Pancreas (tissue), 10 donors: ENCODE data around the gene ARSG. TPM values are rescaled to one million over a fixed set of nuclear protein-coding genes. Genes with fewer than 3 reads are reported as not detected.

Source experiments
- ATAC-seq, 4 donors: fragments of 200-7000 bp; cut with Tn5 transposase; one replicate each; pipeline versions ENCODE4 v1.8.0 to v1.9.1; 2020; ENCODE audit warnings: mild to moderate bottlenecking in 4 of 4, moderate library complexity in 4 of 4
- DNase-seq, 6 donors: peaks; one replicate each; pipeline ENCODE4 v3.0.0-alpha.2; 2020
- FAIRE-seq: peaks from 2 replicates; lab custom pipeline; 2012; peaks lifted over from hg19 to GRCh38; lab: Jason Lieb, UNC
- H3K27ac ChIP-seq, 4 donors: fragments of 200-600 bp; sonication (generic); 1 replicate in 3 of 4; 2 replicates in 1 of 4; pipeline versions ENCODE4 v1.5.0 to v1.8.0; 2020
- H3K27me3 ChIP-seq, 4 donors: fragments of 200-600 bp; one replicate each; pipeline ENCODE4 v1.8.0; 2021
- H3K36me3 ChIP-seq, 3 donors: fragments of 200-600 bp; sonication (generic) in 1 of 3; one replicate each; pipeline versions ENCODE4 v1.5.0 to v1.8.0; 2020 to 2021
- H3K4me1 ChIP-seq, 3 donors: fragments of 200-600 bp; one replicate each; pipeline ENCODE4 v1.8.0; 2021
- H3K4me3 ChIP-seq, 4 donors: fragments of 200-600 bp; sonication (generic) in 2 of 4; one replicate each; pipeline versions ENCODE4 v1.5.0 to v1.8.0; 2020 to 2021
- H3K9me3 ChIP-seq, 4 donors: fragments of 200-600 bp; one replicate each; pipeline ENCODE4 v1.8.0; 2021
- CTCF ChIP-seq, 4 donors: fragments of 200-600 bp; sonication (generic) in 3 of 4; IDR thresholded peaks; one replicate each; pipeline versions ENCODE4 v1.5.0 to v1.8.0; 2021; ENCODE audit warnings: antibody characterized with exemption in 4 of 4
- WGBS, 2 donors: extraction: QIAGEN DNeasy Blood & Tissue Kit; methylation state at CpG; one replicate each; pipeline ENCODE4 v1.1.7; 2013; 5-methylcytosine and 5-hydroxymethylcytosine counted together
- intact Hi-C, 3 donors: fragments of 100-400 bp; cut with DNase I; formaldehyde crosslinking; loops; one replicate each; pipeline versions ENCODE4 v1.11.1 to v1.14.2; 2022
- polyA plus RNA-seq, 2 donors: library from polyadenylated mRNA; stranded (reverse); fragments of 200-250 nt; gene quantifications; one replicate each; pipeline ENCODE4 v1.2.3, GENCODE V29; 2013
- total RNA-seq, 6 donors: library from RNA; stranded (reverse); fragmentation: NEBNext Ultra II Directional in 4 of 6; extraction: Animal tissue kit (Norgen Biotek cat#: 25700) in 4 of 6; gene quantifications; one replicate each; pipeline versions ENCODE4 v1.2.1 to v1.2.4, GENCODE V29; 2021 to 2023
- donor health status: healthy with polysubstance abuse.
- donor health status: DM: no; HTN: no; CAD: no; lungs with moderate emphysema.
- donor health status: DM: no; HTN: no; CAD: no.
- donor health status: control.
- donor health status: control.
- donor health status: Bipolar disorder and iron deficiency.
- donor health status: DM: yes; HTN: yes; CAD: no.
- donor health status: DM: no; HTN: no; CAD: no.
- donor health status: DM: no; HTN: no; CAD: no.
- donor health status: DM: yes; HTN: yes; CAD: no.

Gene ARSG
- total and polyA plus RNA-seq, 8 donors, result 0.46 to 2.5 (median 1.4) TPM

- 74 to 75% methylated on average over 5 of the region's 5 CpGs for WGBS, 2 donors
- TF ChIP-seq CTCF (IDR thresholded peaks at IDR 0.05), result no peak
Observed at GRCh38 chr17:68320311-68320865, 29.1 kb downstream of the ARSG start.

GRCh38 chr17:68320943-68321555, 29.8 kb downstream of the ARSG start:
- Histone ChIP-seq H3K9me3 (no peaks in the 10 kb centered on the region), H3K27me3 (no peaks in the 10 kb centered on the region), H3K36me3 (no peaks in the 10 kb centered on the region), H3K4me1 (peaks cover 0 to 9% (median 0%) of the 10 kb centered on the region in 3 donors), H3K4me3 (no peak overlapping the region), H3K27ac (no peak overlapping the region)
- intact Hi-C loops, result no loop called here
- no peak for DNase-seq
- no peak for TF ChIP-seq CTCF (IDR thresholded peaks at IDR 0.05)
- no peak for ATAC-seq
- FAIRE-seq, result no peak
- 94 to 98% methylated on average over 7 of the region's 7 CpGs for WGBS, 2 donors

More at GRCh38 chr17:68320311-68320865, 29.1 kb downstream of the ARSG start:
- Histone ChIP-seq H3K9me3 (no peaks in the 10 kb centered on the region), H3K27ac (no peak overlapping the region), H3K4me3 (no peak overlapping the region), H3K36me3 (no peaks in the 10 kb centered on the region), H3K4me1 (peaks cover 0 to 9% (median 0%) of the 10 kb centered on the region in 3 donors), H3K27me3 (no peaks in the 10 kb centered on the region)
- no peak for DNase-seq
- FAIRE-seq, result no peak
- no peak for ATAC-seq
- intact Hi-C loops, result no loop called here

- Histone ChIP-seq H3K27me3 (no peaks in the 10 kb centered on the region), H3K9me3 (no peaks in the 10 kb centered on the region), H3K36me3 (no peaks in the 10 kb centered on the region), H3K27ac (no peak overlapping the region), H3K4me1 (peaks cover 0 to 9% (median 0%) of the 10 kb centered on the region in 3 donors), H3K4me3 (no peak overlapping the region)
- intact Hi-C loops, result no loop called here
- FAIRE-seq, result no peak
- no peak for ATAC-seq
- 85 to 88% methylated on average over 4 of the region's 4 CpGs for WGBS, 2 donors
- no peak for TF ChIP-seq CTCF (IDR thresholded peaks at IDR 0.05)
- DNase-seq, result no peak
Observed at GRCh38 chr17:68321556-68321954, 30.3 kb downstream of the ARSG start.

- TF ChIP-seq CTCF (IDR thresholded peaks at IDR 0.05), result no peak
- ATAC-seq (no peak), FAIRE-seq (no peak), DNase-seq (no peak)
- 69 to 95% methylated on average over 3 of the region's 3 CpGs for WGBS, 2 donors
- no peaks in the 10 kb centered on the region for H3K36me3 ChIP-seq
- no peaks in the 10 kb centered on the region for H3K27me3 ChIP-seq
- intact Hi-C loops, result no loop called here
- peaks cover 0 to 9% (median 0%) of the 10 kb centered on the region in 3 donors for H3K4me1 ChIP-seq
- H3K4me3 ChIP-seq, result no peak overlapping the region
- no peaks in the 10 kb centered on the region for H3K9me3 ChIP-seq
- no peak overlapping the region for H3K27ac ChIP-seq
Observed at GRCh38 chr17:68322630-68323029, 31.3 kb downstream of the ARSG start.

GRCh38 chr17:68324114-68324513, 32.8 kb downstream of the ARSG start:
- DNase-seq (no peak), FAIRE-seq (no peak), ATAC-seq (no peak)
- Histone ChIP-seq H3K4me1 (no peaks in the 10 kb centered on the region), H3K9me3 (no peaks in the 10 kb centered on the region), H3K27me3 (no peaks in the 10 kb centered on the region), H3K27ac (no peak overlapping the region), H3K36me3 (no peaks in the 10 kb centered on the region), H3K4me3 (no peak overlapping the region)
- TF ChIP-seq CTCF (IDR thresholded peaks at IDR 0.05), result no peak
- WGBS, 2 donors, result 84 to 87% methylated on average over 10 of the region's 10 CpGs
- intact Hi-C loops, result no loop called here
